ENCODE results near the gene RTN4RL1.

RTN4RL1 gene

GRCh38 chr17:2064147-2064489 is 39.0 kb upstream of the RTN4RL1 start:
- Mint-ChIP-seq H3K4me3 (peak overlapping the region in 1 of 2 donors; percentile 28), H3K27me3 (no peaks in the 10 kb centered on the region), H3K36me3 (ENCODE audit: insufficient read depth) (peaks cover 21% of the 10 kb centered on the region), H3K4me1 (ENCODE audit: low read depth in 2 of 2) (peaks cover 19 to 51% of the 10 kb centered on the region in 2 donors), H3K27ac (peak overlapping the region; percentile 92), H3K9me3 (no peaks in the 10 kb centered on the region)
- DNase-seq (no peak), ATAC-seq (replicated peaks) (no peak)

GRCh38 chr17:2063261-2064146 is 38.4 kb upstream of the RTN4RL1 start:
- Mint-ChIP-seq H3K4me1 (ENCODE audit: low read depth in 2 of 2) (peaks cover 13 to 45% of the 10 kb centered on the region in 2 donors), H3K27ac (peak overlapping the region in 1 of 2 donors; percentile 19), H3K9me3 (no peaks in the 10 kb centered on the region), H3K4me3 (peak overlapping the region; percentile 28 to 33), H3K36me3 (ENCODE audit: insufficient read depth) (peaks cover 23% of the 10 kb centered on the region), H3K27me3 (no peaks in the 10 kb centered on the region)
- DNase-seq (no peak), ATAC-seq (replicated peaks) (peak; percentile 26)

GRCh38 chr17:2062571-2063183 is 37.5 kb upstream of the RTN4RL1 start:
- Mint-ChIP-seq H3K27ac (peak overlapping the region; percentile 19 to 79), H3K9me3 (no peaks in the 10 kb centered on the region), H3K4me1 (ENCODE audit: low read depth in 2 of 2) (peaks cover 13 to 37% of the 10 kb centered on the region in 2 donors), H3K36me3 (ENCODE audit: insufficient read depth) (peaks cover 29% of the 10 kb centered on the region), H3K27me3 (no peaks in the 10 kb centered on the region), H3K4me3 (no peak overlapping the region)
- ATAC-seq (replicated peaks): no peak
- no peak for DNase-seq

GRCh38 chr17:2061441-2061958 is 36.4 kb upstream of the RTN4RL1 start:
- Mint-ChIP-seq H3K4me3 (no peak overlapping the region), H3K27ac (no peak overlapping the region), H3K27me3 (no peaks in the 10 kb centered on the region), H3K9me3 (no peaks in the 10 kb centered on the region), H3K4me1 (ENCODE audit: low read depth in 2 of 2) (peaks cover 14 to 27% of the 10 kb centered on the region in 2 donors), H3K36me3 (ENCODE audit: insufficient read depth) (peaks cover 33% of the 10 kb centered on the region)
- ATAC-seq (replicated peaks): no peak
- no peak for DNase-seq

GRCh38 chr17:2060681-2061440 is 35.7 kb upstream of the RTN4RL1 start:
- H3K36me3 Mint-ChIP-seq (ENCODE audit: insufficient read depth): peaks cover 34% of the 10 kb centered on the region

GRCh38 chr17:2060385-2060658 is 35.2 kb upstream of the RTN4RL1 start:
- Mint-ChIP-seq H3K4me3 (peak overlapping the region in 1 of 2 donors; percentile 24), H3K27ac (peak overlapping the region; percentile 61 to 83), H3K9me3 (no peaks in the 10 kb centered on the region), H3K27me3 (no peaks in the 10 kb centered on the region), H3K36me3 (ENCODE audit: insufficient read depth) (peaks cover 34% of the 10 kb centered on the region), H3K4me1 (ENCODE audit: low read depth in 2 of 2) (peaks cover 15 to 23% of the 10 kb centered on the region in 2 donors)
- DNase-seq (no peak), ATAC-seq (replicated peaks) (no peak)

More at GRCh38 chr17:2060681-2061440, 35.7 kb upstream of the RTN4RL1 start:
- Mint-ChIP-seq H3K9me3 (no peaks in the 10 kb centered on the region), H3K4me3 (no peak overlapping the region), H3K27ac (peak overlapping the region; percentile 61 to 83), H3K4me1 (ENCODE audit: low read depth in 2 of 2) (peaks cover 15 to 23% of the 10 kb centered on the region in 2 donors), H3K27me3 (no peaks in the 10 kb centered on the region)
- DNase-seq (no peak), ATAC-seq (replicated peaks) (no peak)

- peaks cover 34% of the 10 kb centered on the region for H3K36me3 Mint-ChIP-seq (ENCODE audit: insufficient read depth)
Observed at GRCh38 chr17:2059547-2060384, 34.6 kb upstream of the RTN4RL1 start.

GRCh38 chr17:2058586-2059546 is 33.7 kb upstream of the RTN4RL1 start:
- H3K36me3 Mint-ChIP-seq (ENCODE audit: insufficient read depth): peaks cover 38% of the 10 kb centered on the region
- H3K9me3 Mint-ChIP-seq: no peaks in the 10 kb centered on the region
- peaks cover 13 to 25% of the 10 kb centered on the region in 2 donors for H3K4me1 Mint-ChIP-seq (ENCODE audit: low read depth in 2 of 2)
- ATAC-seq (replicated peaks) (no peak), DNase-seq (peak; percentile 49 to 60 (median 57))
- H3K4me3 Mint-ChIP-seq: peak overlapping the region; percentile 47 to 55
- H3K27ac Mint-ChIP-seq: peak overlapping the region; percentile 54 to 59
- no peaks in the 10 kb centered on the region for H3K27me3 Mint-ChIP-seq

More at GRCh38 chr17:2059547-2060384, 34.6 kb upstream of the RTN4RL1 start:
- H3K4me1 Mint-ChIP-seq (ENCODE audit: low read depth in 2 of 2): peaks cover 12 to 23% of the 10 kb centered on the region in 2 donors
- H3K27ac Mint-ChIP-seq: peak overlapping the region; percentile 59 to 83
- ATAC-seq (replicated peaks): no peak
- peak overlapping the region; percentile 47 to 55 for H3K4me3 Mint-ChIP-seq
- H3K27me3 Mint-ChIP-seq: no peaks in the 10 kb centered on the region
- DNase-seq: no peak
- no peaks in the 10 kb centered on the region for H3K9me3 Mint-ChIP-seq

- H3K27me3 Mint-ChIP-seq: no peaks in the 10 kb centered on the region
- peak overlapping the region in 1 of 2 donors; percentile 44 for H3K4me3 Mint-ChIP-seq
- H3K9me3 Mint-ChIP-seq: no peaks in the 10 kb centered on the region
- DNase-seq: no peak
- peaks cover 40% of the 10 kb centered on the region for H3K36me3 Mint-ChIP-seq (ENCODE audit: insufficient read depth)
- no peak for ATAC-seq (replicated peaks)
- H3K4me1 Mint-ChIP-seq (ENCODE audit: low read depth in 2 of 2): peaks cover 18 to 25% of the 10 kb centered on the region in 2 donors
- no peak overlapping the region for H3K27ac Mint-ChIP-seq
Observed at GRCh38 chr17:2057760-2058585, 32.8 kb upstream of the RTN4RL1 start.

- no peak for ATAC-seq (replicated peaks)
- H3K27me3 Mint-ChIP-seq: no peaks in the 10 kb centered on the region
- peaks cover 19 to 27% of the 10 kb centered on the region in 2 donors for H3K4me1 Mint-ChIP-seq (ENCODE audit: low read depth in 2 of 2)
- peaks cover 40% of the 10 kb centered on the region for H3K36me3 Mint-ChIP-seq (ENCODE audit: insufficient read depth)
- DNase-seq: no peak
- no peaks in the 10 kb centered on the region for H3K9me3 Mint-ChIP-seq
- no peak overlapping the region for H3K27ac Mint-ChIP-seq
- no peak overlapping the region for H3K4me3 Mint-ChIP-seq
Observed at GRCh38 chr17:2057175-2057759, 32.1 kb upstream of the RTN4RL1 start.

All from effector memory CD8-positive, alpha-beta T cell (primary cell).